GM21717 (cell line): ENCODE data around the gene SELENOH.

Experiments used
- ATAC-seq: cut with Tn5 transposase; IDR thresholded peaks from one replicate; pipeline ENCODE4 v1.9.1; 2021; ENCODE audit warnings: mild to moderate bottlenecking, moderate library complexity; ENCODE audit not compliant: unreplicated experiment

Gene SELENOH

DNA sequence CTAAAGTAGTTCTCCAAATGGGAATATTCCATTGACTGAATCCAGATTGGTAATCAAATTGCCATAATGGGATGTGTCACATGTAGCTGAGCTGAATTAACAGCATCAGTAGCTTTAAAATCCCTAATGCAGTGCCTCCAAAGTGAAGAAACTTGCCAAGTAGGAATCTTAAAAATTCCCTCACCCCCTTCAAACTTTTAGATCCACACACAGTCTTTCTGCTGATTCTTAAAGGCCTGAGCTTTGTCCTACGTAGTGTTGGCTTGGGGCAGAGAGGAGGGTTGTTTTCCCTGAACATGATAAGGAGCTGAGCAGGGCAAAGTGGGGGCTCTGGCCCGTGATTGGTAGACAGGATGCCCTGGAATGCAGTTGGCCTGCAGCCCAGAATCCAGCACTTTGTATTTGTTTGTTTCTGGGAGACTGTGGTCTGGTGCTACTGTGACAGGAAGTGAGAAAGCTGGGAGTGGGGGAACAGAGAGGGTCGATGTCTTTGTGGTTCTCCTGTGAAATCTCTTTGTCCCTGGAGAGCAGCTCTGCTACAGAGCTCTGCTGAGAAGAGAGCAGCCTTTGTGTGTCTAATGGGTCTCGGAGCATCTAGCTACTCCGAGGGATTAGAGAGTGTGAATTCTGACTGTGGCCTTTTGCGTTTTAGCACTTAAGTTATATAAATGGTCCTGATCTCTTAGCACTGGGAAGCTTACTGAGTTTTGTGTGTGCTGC, 37.2 kb downstream of the SELENOH start:
- ATAC-seq = no peak

- ATAC-seq = no peak
These were observed 38.0 kb downstream of the SELENOH start for GRCh38 chr11:57779276-57779675.

- no peak for ATAC-seq
These were observed 40.2 kb downstream of the SELENOH start for GRCh38 chr11:57781529-57781943.

DNA sequence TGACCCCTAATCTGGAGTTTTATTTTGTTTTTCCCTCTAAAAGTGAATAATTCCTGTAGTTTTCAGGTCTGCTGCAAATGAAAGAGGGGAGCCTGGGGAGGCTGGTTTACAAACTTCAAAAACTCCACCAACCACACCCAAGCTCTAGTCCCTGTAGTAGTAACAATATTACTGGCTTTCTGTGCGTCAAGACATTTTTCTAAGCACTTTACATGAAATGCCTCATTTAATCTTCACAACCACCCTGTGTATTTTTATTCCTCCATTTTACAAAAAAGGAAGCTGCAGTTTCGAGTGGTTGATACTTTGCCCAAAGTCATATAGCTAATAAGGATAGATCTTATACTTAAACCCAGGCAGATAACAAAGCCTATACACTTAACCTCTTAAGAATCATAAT, 43.8 kb downstream of the SELENOH start:
- ATAC-seq = peak; percentile 46

DNA sequence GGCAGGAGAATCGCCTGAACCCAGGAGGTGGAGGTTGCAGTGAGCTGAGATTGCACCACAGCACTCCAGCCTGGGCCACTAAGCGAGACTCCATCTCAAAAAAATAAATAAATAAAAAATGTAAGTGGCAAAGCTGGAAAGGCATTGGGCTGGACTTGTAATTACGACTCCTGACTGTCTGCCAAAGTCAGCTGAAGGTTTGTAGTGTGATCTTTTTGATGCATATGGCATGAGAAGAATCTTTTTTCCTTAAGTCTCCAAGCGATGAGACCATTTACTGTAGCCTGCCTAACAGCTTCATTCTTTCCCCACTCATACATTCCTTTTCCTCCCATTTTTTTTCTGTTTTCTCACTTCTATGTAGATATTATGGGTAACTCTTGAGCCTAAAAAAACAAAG, 45.1 kb downstream of the SELENOH start:
- ATAC-seq = no peak

GRCh38 chr11:57787006-57787604, 45.8 kb downstream of the SELENOH start:
- ATAC-seq = no peak

DNA sequence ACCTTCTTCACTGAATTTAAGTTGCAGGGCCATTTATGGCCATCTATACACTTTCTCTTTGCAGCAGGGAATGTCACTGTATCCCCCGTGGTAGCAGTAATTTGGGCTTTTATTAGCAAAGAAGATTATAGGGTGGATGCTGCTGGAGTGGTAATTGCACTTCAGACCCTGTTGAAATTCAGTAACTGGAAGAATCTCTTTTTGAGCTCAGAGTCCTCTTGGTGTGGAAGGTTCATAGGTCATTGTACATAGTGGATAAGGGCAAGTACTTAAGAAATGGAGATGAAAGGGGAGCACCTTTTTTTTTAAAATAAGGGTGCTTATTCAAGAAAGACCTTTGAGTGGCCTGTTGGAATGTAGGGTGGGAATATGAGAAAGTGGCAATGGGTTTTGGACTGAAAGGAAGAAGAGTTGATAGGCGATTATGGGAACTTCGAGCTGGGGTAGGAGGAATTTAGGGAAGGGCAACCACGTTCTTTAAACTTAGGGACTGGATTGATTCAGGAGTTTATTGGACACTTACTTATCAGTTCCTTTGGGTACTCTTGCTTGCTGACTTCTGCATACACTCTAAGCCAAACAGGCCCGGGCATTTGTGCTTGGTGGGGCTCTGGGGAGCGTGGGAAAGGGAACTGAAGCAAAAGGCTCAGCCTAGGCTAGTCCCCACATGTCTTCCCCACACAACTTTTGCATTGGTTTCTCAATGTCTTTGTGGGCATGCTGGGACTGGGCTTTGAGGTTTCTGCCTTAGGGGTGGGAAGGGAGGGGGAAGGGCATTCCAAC, 46.8 kb downstream of the SELENOH start:
- ATAC-seq = peak; percentile 44

DNA sequence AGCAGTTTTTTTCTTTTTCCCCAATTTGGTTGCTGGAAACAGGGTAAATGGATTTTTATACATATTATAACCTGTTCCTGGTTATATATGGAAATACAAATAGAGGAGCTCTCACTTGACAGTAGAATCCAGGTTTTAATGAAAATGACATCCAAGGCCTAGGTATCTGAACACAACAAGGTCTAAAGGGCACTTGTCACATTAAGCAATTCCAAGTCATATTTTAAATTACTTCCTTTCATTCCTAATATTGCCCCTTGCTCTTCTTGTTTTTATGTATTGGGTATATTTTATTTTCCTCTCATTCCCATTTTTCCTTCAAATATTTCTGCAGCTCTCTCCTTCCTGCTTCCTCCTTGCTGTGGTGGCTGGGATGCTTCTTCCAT, 47.4 kb downstream of the SELENOH start:
- ATAC-seq = no peak

DNA sequence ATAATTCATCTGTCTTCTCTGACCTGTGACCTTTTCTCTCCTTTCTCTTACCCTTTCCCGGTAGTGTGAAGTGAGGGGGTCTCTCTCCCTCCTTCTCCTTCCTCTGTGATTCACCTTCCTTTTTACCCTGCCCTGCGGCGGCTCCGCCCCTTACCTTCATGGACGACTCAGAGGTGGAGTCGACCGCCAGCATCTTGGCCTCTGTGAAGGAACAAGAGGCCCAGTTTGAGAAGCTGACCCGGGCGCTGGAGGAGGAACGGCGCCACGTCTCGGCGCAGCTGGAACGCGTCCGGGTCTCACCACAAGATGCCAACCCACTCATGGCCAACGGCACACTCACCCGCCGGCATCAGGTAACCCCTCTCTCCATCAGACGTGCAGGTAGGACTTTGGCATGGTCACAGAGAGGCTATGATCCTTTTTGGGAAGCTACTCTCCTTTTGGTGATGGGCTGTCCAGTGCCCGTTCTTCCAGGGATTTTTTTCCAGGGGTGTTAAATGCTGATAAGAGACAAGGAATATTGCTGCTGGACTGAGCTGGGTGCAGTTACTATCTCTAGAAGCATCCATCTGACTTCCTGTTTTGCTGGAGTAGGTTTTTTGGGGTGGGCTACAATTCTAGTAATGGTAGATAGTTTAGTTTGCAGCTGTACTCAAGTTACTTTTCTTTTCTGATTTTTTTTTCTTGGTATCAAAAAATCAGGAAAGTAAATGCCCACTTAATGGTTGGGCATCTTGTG, 50.2 kb downstream of the SELENOH start:
- no peak for ATAC-seq

DNA sequence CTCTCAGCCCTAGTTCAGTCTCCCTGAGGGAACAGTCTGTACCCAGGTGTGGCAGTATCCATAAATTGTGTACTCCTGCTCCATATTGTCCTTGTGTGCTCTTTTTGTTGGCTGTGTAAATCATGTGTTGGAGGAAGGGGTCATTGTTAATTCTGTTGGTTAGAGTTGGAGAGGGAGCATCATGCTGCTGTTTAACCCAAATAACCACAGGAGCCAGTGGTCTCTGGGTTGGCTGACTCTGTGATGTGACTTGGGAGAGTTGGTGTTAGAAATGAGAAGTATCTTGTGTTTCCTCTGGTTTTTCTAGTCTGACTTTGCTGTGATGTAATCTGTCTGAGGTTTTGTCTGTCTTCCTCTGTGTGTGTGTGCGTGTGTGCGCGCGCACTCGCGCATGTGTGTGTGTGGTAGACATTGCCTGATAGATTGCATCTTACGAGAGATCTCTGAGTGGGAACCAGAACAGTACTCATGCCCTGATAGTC, 50.8 kb downstream of the SELENOH start:
- ATAC-seq = peak; percentile 76

DNA sequence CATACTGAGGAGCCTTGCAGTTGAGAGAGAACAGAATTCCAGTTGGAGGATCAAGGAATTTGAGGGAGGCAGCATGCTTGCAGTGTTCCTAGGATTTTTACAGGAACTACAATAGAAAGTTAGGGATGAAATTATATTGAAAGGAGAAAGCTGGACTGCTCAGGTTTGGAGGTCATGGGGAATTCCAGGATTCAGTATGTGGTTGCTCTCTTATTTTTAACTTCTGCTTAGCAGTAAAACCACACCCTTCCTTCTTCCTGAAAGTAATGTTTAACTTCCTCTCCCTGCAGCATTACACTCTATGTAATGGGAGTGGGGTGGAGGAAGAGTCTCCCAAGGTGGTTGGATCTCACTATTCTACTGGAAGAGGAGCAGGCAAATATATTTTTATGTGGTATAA, 51.6 kb downstream of the SELENOH start:
- ATAC-seq = peak; percentile 36
